IPS-20b (cell line): Measurements from ENCODE around the gene PAX6.

Experiments used
- H3K27ac ChIP-seq: one replicate; pipeline ENCODE4 v1.5.1; 2013; ENCODE audit warnings: low read length
- H3K27me3 ChIP-seq: 2 replicates; pipeline ENCODE4 v1.6.1; 2013; ENCODE audit warnings: mild to moderate bottlenecking, low read length, inconsistent platforms; ENCODE audit not compliant: insufficient read depth
- H3K36me3 ChIP-seq: 2 replicates; pipeline ENCODE4 v1.6.1; 2013; ENCODE audit warnings: low read depth, mild to moderate bottlenecking, inconsistent platforms, low read length, moderate library complexity; ENCODE audit not compliant: insufficient read depth
- H3K4me1 ChIP-seq: 2 replicates; pipeline ENCODE4 v1.6.1; 2013; ENCODE audit warnings: mild to moderate bottlenecking, control low read depth, inconsistent platforms, low read length, moderate library complexity; ENCODE audit not compliant: insufficient read depth
- H3K4me3 ChIP-seq: 2 replicates; pipeline ENCODE4 v1.5.1; 2013; ENCODE audit warnings: mild to moderate bottlenecking, low read length, inconsistent platforms
- H3K9ac ChIP-seq: 2 replicates; pipeline ENCODE4 v1.6.1; 2013; ENCODE audit warnings: low read depth, mild to moderate bottlenecking, inconsistent platforms, low read length, moderate library complexity
- H3K9me3 ChIP-seq: 2 replicates; pipeline ENCODE4 v1.6.1; 2013; ENCODE audit warnings: mild to moderate bottlenecking, low read depth, low read length, inconsistent platforms; ENCODE audit not compliant: insufficient read depth

PAX6 gene

DNA sequence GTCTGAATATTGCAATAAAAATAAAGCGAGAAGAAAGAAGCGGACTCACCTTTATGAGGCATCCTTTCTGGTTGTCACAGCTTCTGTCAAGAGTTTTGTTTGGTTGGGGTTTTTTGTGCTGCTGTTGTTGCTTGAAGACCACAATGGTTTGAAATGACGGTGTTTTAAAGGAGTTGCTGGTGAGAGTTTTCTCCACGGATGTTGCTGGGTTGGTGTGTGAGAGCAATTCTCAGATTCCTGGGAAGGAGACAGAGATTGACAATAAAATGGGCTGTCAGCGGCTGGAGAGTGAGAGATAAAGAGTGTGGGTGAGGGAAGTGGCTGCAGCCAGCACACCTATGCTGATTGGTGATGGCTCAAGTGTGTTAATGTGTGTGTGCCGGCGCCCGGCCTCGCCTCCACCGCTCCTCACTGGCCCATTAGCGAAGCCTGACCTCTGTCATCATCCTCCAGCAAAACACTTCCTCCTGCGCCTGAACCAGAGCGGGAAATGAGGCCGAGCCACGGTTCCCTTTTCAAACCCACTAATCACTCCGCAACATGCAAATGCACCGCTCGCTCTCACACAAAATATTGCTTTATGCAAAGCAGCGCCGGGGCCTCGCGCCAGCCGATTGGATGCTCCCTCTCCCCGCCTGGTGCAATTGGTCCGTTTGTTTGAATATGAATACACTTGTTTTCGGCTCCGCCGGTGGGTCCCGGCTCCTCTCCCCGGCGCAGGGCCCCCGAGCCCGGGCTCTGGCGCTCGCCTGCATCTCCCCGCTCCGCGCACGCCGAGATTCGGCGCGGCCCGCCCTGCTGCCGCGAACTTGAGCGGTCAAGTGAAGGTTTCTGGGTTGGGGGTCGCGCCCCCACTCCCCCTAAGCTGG is at the start of gene PAX6:
Gene PAX6 (minus strand): TSS at position 544 of the 869 bp plus-strand sequence. CDS start 4,911 bp downstream, outside the sequence.
- no peak within 1 kb of the TSS for H3K9ac ChIP-seq
- H3K27me3 ChIP-seq: peaks cover 100% of the 10 kb centered on the region
- peaks cover 20% of the 10 kb centered on the region; the same call in 1 of the 2 replicates for H3K4me1 ChIP-seq
- H3K27ac ChIP-seq: no peak within 1 kb of the TSS
- H3K4me3 ChIP-seq: peak within 1 kb of the TSS; percentile 63
- no peaks in the 10 kb centered on the region; the same call in 1 of the 2 replicates for H3K9me3 ChIP-seq
- no peaks in the 10 kb centered on the region for H3K36me3 ChIP-seq

- Histone ChIP-seq H3K27me3 (no peaks in the 10 kb centered on the region), H3K4me1 (peaks cover 8% of the 10 kb centered on the region), H3K4me3 (no peak overlapping the region), H3K27ac (no peak overlapping the region), H3K9me3 (no peaks in the 10 kb centered on the region), H3K36me3 (no peaks in the 10 kb centered on the region), H3K9ac (no peak overlapping the region)
Observed at GRCh38 chr11:31860391-31860790, 49.3 kb upstream of the PAX6 start.

- no peaks in the 10 kb centered on the region for H3K4me1 ChIP-seq
- H3K27ac ChIP-seq: no peak overlapping the region
- H3K4me3 ChIP-seq: no peak overlapping the region
- H3K27me3 ChIP-seq: no peaks in the 10 kb centered on the region
- no peaks in the 10 kb centered on the region for H3K36me3 ChIP-seq
- no peak overlapping the region for H3K9ac ChIP-seq
- no peaks in the 10 kb centered on the region for H3K9me3 ChIP-seq
Observed at GRCh38 chr11:31856248-31856647, 45.1 kb upstream of the PAX6 start.

- no peaks in the 10 kb centered on the region for H3K9me3 ChIP-seq
- no peak overlapping the region for H3K4me3 ChIP-seq
- H3K4me1 ChIP-seq: no peaks in the 10 kb centered on the region
- no peak overlapping the region for H3K9ac ChIP-seq
- no peak overlapping the region for H3K27ac ChIP-seq
- H3K36me3 ChIP-seq: no peaks in the 10 kb centered on the region
- H3K27me3 ChIP-seq: no peaks in the 10 kb centered on the region
Observed at GRCh38 chr11:31855466-31855865, 44.3 kb upstream of the PAX6 start.

- Histone ChIP-seq H3K4me3 (no peak overlapping the region), H3K27me3 (no peaks in the 10 kb centered on the region), H3K36me3 (no peaks in the 10 kb centered on the region), H3K9ac (no peak overlapping the region), H3K9me3 (no peaks in the 10 kb centered on the region), H3K27ac (no peak overlapping the region), H3K4me1 (peaks cover 13% of the 10 kb centered on the region; the same call in 1 of the 2 replicates)
Observed at GRCh38 chr11:31850365-31850764, 39.2 kb upstream of the PAX6 start.

GRCh38 chr11:31847761-31848160 is 36.6 kb upstream of the PAX6 start:
- Histone ChIP-seq H3K4me3 (no peak overlapping the region), H3K36me3 (no peaks in the 10 kb centered on the region), H3K9ac (no peak overlapping the region), H3K4me1 (peaks cover 13% of the 10 kb centered on the region; the same call in 1 of the 2 replicates), H3K27ac (no peak overlapping the region), H3K9me3 (no peaks in the 10 kb centered on the region), H3K27me3 (no peaks in the 10 kb centered on the region)

- Histone ChIP-seq H3K4me1 (peaks cover 13% of the 10 kb centered on the region; the same call in 1 of the 2 replicates), H3K9ac (no peak overlapping the region), H3K9me3 (no peaks in the 10 kb centered on the region), H3K27me3 (no peaks in the 10 kb centered on the region), H3K4me3 (no peak overlapping the region), H3K27ac (no peak overlapping the region), H3K36me3 (no peaks in the 10 kb centered on the region)
Observed at GRCh38 chr11:31845331-31845730, 34.2 kb upstream of the PAX6 start.

DNA sequence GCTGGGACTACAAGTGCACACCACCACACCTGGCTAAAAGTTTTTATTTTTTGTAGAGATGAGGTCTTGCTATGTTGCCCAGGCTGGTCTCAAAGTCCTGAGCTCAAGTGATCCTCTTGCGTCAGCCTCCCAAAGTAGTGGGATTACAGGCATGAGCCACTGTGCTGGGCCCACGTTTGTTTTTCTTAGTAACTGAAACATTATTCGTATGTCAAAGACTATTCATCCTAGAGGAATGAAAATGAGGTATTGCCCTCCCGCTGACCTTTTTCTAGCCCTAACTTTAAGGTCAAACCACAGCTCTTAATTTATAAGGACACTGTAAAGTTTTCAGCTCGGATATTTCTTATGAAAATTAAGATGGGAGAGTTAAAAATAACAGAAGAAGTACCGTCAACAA is 33.2 kb upstream of the PAX6 start:
- Histone ChIP-seq H3K36me3 (no peaks in the 10 kb centered on the region), H3K9ac (no peak overlapping the region), H3K4me1 (peaks cover 9% of the 10 kb centered on the region; the same call in 1 of the 2 replicates), H3K4me3 (no peak overlapping the region), H3K27me3 (no peaks in the 10 kb centered on the region; the same call in 1 of the 2 replicates), H3K27ac (no peak overlapping the region), H3K9me3 (no peaks in the 10 kb centered on the region)

- H3K9ac ChIP-seq: no peak overlapping the region
- H3K27me3 ChIP-seq: no peaks in the 10 kb centered on the region; the same call in 1 of the 2 replicates
Observed at GRCh38 chr11:31841435-31841834, 30.3 kb upstream of the PAX6 start.

GRCh38 chr11:31834237-31834636 is 23.1 kb upstream of the PAX6 start:
- H3K4me3 ChIP-seq: no peak overlapping the region
- H3K4me1 ChIP-seq: peaks cover 8% of the 10 kb centered on the region; the same call in 1 of the 2 replicates
- no peaks in the 10 kb centered on the region for H3K36me3 ChIP-seq
- no peak overlapping the region for H3K27ac ChIP-seq
- no peaks in the 10 kb centered on the region for H3K9me3 ChIP-seq
- H3K9ac ChIP-seq: no peak overlapping the region
- peaks cover 56% of the 10 kb centered on the region for H3K27me3 ChIP-seq

More at GRCh38 chr11:31841435-31841834, 30.3 kb upstream of the PAX6 start:
- no peaks in the 10 kb centered on the region for H3K9me3 ChIP-seq
- no peak overlapping the region for H3K4me3 ChIP-seq
- H3K27ac ChIP-seq: no peak overlapping the region
- no peaks in the 10 kb centered on the region for H3K36me3 ChIP-seq
- H3K4me1 ChIP-seq: no peaks in the 10 kb centered on the region

DNA sequence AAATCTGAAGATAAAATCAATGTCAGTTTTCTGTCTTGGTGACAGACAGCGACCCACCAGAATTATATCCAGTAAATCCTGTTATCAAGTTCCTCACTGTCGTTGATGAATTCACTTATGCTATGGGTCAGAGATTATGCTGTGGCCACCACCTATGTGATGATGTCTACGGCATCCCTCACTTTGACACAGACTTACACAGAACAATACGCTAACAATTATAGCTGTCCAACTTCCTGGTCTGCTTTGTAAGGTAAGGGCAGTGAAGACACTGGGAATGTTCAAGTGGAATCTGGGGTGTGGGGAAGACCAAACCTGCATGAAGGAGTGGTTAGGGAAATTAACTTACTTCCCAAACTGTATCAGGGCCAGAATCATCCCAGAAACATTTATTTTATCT is 19.3 kb upstream of the PAX6 start:
- Histone ChIP-seq H3K9ac (no peak overlapping the region), H3K27me3 (peaks cover 89% of the 10 kb centered on the region), H3K36me3 (no peaks in the 10 kb centered on the region), H3K9me3 (no peaks in the 10 kb centered on the region), H3K4me3 (no peak overlapping the region), H3K27ac (no peak overlapping the region), H3K4me1 (peaks cover 29% of the 10 kb centered on the region)

- Histone ChIP-seq H3K9ac (no peak overlapping the region), H3K9me3 (no peaks in the 10 kb centered on the region), H3K36me3 (no peaks in the 10 kb centered on the region), H3K4me1 (peaks cover 45% of the 10 kb centered on the region), H3K27ac (no peak overlapping the region), H3K27me3 (peaks cover 98% of the 10 kb centered on the region), H3K4me3 (no peak overlapping the region)
Observed at GRCh38 chr11:31828217-31828616, 17.1 kb upstream of the PAX6 start.
